HG02852 (cell line): ENCODE results near the gene FMN1.

Experiments used
- ATAC-seq: cut with Tn5 transposase; IDR thresholded peaks from one replicate; pipeline ENCODE4 v1.9.1; 2021; ENCODE audit warnings: mild to moderate bottlenecking, moderate library complexity; ENCODE audit not compliant: unreplicated experiment

FMN1 gene, protein sequence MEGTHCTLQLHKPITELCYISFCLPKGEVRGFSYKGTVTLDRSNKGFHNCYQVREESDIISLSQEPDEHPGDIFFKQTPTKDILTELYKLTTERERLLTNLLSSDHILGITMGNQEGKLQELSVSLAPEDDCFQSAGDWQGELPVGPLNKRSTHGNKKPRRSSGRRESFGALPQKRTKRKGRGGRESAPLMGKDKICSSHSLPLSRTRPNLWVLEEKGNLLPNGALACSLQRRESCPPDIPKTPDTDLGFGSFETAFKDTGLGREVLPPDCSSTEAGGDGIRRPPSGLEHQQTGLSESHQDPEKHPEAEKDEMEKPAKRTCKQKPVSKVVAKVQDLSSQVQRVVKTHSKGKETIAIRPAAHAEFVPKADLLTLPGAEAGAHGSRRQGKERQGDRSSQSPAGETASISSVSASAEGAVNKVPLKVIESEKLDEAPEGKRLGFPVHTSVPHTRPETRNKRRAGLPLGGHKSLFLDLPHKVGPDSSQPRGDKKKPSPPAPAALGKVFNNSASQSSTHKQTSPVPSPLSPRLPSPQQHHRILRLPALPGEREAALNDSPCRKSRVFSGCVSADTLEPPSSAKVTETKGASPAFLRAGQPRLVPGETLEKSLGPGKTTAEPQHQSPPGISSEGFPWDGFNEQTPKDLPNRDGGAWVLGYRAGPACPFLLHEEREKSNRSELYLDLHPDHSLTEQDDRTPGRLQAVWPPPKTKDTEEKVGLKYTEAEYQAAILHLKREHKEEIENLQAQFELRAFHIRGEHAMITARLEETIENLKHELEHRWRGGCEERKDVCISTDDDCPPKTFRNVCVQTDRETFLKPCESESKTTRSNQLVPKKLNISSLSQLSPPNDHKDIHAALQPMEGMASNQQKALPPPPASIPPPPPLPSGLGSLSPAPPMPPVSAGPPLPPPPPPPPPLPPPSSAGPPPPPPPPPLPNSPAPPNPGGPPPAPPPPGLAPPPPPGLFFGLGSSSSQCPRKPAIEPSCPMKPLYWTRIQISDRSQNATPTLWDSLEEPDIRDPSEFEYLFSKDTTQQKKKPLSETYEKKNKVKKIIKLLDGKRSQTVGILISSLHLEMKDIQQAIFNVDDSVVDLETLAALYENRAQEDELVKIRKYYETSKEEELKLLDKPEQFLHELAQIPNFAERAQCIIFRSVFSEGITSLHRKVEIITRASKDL (N-terminal part only)

DNA sequence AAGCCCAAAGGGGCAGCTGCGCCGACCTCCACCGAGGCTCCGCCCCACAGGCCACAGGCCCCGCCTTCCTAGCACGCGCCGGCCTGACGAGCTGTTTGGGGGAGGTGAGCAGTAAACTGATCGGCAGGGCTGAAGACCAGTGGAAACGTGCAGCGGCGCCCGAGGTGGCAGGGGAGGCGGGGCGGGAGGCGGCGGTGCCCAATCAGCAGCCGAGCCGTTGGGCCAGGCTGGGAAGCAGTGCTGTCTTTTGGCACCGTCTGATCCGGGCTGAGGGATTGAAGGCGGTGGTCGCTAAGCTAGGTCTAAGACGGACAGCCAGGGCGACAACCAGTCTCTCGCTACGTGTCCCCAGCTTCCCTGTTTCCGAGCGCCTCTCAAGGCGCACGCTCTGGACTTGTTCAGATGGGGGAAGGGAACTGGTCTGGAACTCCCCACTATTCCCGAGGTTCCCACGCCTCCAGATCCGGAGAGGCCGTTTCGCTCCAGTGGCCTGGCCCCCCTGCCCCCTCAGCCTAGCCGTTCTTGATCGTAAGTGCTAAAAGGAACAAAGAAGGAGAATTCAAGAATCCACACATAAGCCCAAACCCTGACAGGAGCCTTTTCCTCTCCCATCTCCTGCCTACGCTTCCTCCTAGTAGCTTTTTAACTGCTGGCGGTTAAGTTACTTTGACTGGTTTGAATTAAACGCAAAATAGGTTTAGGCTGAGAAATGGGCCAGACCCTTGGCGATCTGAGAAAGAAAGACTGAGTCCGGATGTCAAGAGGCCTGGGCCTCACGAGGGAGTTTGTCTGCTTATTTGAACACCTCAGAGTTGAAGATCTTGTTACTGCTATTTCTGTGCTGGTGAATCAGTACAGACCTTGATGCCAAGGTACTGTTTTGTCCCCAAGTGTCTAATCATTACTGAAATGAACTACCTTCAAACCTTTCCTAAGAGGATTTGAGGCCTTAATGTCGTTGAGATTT, at the start of gene FMN1:
Gene FMN1, minus strand, starts transcription at position 11 of the 967 bp plus-strand sequence. CDS start 39,800 bp downstream, outside the sequence.
- ATAC-seq, result no peak

DNA sequence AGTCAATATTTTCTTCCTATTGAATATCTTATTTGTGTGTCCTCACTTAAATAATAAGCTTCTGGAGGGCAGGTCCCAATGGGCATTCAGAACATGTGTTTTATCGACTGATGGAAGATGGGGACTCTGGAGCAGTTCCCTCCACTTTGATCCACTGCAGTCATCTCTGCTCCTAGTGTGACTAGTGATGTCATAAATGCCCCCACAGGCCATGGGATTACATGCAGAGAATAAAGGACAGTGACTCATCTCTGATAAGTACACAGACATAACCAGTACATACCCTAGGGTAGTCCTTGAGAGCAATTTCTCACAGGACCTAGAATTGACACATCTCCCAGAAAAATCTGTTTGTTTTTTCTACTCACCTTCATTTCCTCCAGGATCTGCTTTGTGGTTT, 49.4 kb upstream of the FMN1 start:
- no peak for ATAC-seq

DNA sequence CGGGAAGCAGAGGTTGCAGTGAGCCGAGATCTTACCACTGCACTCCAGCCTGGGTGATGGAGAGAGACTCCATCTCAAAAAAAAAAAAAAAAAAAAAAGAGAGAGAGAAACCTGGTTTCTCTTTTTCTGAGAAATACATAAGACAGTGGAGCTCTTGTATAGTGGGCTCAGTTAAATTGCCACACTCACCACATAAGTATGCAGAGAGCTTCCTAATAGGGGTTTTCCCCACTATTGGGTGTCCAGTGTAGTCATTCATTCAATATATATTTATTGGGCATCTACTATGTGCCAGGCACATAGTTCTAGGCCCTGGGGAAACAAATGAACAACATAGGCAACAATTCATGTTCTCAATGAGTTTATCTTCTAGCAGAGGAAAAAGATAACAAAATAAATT, 48.9 kb upstream of the FMN1 start:
- no peak for ATAC-seq

DNA sequence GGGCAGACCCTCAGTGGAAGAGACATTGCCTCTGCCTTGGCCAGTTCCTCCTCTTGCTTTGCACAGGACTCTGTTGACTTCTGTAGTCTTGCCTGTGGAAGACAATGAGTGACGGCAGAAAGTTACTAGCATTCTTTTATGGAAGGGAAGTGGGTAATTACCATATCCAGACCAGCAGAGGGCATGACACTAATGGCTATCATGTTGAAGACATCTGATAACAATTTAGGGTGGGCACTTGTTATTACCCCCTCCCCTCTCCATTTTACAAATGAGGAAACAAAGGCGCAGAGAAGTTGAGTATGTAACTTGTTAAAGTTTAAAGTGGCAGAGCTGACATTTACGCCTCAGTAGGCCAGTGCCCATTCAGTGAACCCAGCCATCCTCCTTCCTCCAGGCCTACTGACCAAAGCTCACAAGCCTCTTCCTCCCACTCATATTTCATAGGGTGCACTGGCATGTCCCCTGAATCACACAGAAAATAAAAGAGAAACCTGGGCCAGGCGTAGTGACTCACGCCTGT, 48.2 kb upstream of the FMN1 start:
- ATAC-seq, result no peak

DNA sequence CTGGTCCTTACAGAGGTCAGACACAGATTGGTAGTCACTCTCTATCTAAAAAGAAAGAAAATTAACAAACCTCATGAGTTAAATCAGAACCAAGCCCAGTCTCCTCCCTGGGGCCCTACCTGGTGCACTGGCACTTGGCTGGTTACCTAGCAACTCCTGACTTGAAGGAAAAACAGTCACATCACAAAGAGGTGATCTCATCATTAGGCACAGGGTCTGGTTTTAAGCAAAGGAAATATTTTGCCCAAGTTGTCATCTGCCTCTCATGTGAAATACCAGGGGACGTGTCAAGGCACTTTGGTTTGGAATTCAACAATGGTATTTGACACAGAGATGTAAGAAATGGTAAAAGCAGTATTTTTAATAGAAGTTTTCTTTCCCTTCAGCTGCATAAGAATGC, 47.7 kb upstream of the FMN1 start:
- no peak for ATAC-seq

DNA sequence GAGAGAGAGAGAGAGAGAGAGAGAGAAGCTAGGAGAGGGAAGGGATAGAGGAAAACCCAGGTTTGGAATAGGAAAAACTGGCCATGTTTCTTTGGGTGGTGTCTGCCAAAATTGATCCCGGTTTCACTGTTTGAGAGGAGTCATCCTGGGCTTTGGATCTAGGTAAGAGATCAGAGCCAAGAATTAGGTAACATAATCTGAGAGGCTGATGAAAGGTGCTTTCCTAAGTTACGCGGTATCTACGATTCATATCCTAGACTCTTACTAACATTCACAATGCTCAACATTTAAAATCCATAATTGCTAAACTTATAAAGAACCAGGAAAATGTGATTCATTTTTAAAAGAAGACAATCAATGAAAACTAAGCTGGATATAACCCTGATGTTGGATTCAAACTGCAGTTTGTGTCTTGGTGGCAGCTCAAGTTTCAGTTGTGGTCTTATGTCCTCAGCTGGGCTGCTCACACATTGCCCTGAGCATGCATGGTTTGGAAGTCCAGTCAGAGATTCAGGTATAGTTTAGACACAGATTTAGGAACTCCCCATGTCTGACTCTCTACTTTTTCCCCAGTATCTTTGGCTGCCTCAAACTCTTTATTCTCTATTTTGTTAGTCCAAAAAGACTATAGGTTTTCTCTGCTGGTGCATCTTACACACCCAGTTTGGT, 42.5 kb upstream of the FMN1 start:
- ATAC-seq, result no peak

DNA sequence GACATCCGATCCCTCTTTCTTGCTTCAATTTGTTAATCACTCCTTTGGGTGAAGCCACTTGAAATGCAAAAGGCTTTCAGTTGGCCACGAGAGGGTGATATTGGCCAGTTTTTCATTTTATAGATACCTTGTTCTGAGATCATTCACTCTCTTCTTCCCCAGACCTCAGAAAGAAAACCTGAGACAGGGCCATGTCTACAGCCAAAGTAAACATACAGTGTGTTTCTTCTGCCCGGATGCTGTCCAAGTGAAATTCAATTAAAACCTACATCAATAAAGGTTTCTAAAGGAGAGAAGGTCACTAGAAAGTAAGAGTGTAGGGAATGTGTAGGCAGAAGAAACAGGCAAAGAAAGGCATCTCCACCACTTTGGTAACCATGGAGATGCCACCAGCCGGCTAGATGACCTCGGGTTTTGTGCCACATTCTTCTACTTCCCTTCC, 39.5 kb upstream of the FMN1 start:
- no peak for ATAC-seq

DNA sequence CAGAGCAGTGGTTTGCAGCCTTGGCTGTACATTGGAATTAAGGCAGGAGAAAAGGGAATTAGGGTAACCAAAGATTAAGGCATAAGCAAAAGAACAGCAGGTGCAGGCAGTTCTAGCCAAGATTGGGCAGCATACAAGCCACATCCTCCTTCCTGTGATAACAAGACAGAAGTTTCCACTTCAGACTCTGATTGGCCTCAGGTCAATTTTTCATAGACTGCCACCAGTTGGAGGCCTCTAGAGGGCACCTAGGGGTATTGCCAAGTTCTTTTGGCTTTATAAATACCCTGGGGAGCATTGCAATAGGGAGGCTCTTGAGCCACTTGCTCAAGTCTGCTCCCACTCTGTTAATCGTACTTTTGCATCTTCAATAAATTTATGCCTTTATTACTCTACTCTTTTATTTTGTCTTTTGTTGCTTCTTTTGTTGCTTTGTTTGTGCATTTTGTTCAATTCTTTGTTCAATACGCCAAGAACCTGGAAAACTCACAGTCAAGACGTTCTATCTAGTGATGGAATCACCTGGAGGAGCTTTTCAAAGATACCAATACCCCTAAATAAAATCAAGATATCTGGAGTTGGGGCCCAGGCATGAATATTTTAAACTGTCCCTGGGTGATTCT, 32.2 kb upstream of the FMN1 start:
- no peak for ATAC-seq

DNA sequence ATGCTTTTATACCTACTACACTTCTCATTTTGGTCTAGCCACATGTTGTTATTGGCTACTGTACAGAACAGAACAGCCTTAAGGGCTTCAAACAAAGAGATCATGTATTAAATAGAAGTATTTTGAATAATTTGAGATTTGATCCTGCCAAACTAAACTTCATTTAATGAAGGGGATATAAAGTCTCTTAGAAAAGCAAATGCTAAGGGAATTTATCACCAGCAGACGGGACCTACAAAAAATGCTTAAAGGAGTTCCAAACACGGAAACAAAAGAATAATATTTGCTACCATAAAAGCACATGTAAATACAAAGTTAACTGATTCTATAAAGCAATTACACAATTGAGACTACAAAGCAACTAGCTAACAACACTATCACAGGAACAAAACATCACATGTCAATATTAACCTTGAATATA, 23.6 kb upstream of the FMN1 start:
- ATAC-seq, result no peak

DNA sequence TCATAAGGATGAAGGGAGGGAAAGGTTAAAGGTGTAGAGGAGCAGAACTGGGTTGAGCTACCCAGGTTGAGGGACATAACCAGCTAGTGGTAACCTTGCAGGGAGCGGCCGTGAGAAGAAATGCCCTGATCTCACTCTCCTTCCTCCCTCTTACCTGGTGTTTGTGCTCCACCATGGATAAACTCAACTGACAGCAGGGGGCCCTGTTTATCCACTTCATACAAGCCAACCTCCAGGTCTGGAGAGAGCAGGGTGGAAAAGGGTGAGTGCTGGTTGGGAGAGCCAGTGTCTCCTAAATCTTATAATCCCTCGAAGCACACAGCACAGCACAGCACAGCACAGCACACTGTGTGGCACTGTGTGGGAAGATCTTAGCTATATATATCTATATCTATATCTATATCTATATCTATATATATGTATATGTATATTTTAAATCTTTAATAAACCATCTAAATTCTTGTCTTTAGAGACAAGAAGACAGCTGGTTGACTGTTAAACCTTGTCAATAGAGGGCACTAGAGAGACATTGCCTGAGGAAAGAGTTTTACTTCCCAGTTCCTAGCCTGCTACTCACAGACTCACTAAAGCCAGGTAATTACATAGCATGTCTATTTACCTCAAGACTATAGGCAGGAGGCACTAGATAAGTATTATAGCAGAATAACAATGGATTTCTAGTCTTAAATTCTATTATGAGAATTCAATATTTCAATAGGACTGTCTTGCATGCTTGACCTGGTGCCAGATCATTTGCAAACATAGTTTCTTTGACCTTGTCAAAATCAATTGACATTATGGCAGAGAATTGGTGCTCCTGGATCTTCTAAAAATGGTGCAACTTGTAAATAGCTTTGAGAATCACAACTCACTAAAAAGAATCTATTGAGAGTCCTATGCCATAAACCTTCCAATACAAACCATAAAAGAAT, 21.7 kb upstream of the FMN1 start:
- no peak for ATAC-seq

DNA sequence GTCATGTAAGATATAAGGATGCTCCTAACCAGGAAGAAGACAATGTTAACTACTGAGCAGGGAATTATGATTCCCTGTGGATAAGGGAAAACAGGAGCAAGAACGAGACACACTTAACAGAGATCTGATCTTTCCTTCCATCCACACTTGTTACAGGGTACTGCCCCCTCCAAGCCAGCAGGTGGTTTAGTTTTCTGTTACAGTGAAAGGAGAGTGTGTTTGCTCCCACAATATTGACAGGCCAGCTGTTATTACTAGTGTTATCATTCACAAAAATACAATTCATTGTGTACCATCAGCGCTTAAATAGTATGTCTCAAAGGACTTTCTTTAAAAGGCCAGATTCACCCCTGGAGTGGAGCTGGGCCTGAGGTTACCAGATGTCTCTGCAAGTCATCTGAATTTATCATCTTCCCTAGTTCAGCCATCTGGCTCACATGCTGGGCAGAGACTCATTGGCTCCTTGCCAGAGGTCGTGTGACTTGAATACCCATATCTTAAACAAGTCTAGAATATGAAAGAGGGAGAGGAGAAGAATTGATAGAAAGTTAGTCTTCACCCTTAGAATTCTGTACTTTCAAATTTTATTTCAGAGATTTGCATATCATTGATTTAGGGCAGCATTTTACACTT, 16.8 kb upstream of the FMN1 start:
- no peak for ATAC-seq

DNA sequence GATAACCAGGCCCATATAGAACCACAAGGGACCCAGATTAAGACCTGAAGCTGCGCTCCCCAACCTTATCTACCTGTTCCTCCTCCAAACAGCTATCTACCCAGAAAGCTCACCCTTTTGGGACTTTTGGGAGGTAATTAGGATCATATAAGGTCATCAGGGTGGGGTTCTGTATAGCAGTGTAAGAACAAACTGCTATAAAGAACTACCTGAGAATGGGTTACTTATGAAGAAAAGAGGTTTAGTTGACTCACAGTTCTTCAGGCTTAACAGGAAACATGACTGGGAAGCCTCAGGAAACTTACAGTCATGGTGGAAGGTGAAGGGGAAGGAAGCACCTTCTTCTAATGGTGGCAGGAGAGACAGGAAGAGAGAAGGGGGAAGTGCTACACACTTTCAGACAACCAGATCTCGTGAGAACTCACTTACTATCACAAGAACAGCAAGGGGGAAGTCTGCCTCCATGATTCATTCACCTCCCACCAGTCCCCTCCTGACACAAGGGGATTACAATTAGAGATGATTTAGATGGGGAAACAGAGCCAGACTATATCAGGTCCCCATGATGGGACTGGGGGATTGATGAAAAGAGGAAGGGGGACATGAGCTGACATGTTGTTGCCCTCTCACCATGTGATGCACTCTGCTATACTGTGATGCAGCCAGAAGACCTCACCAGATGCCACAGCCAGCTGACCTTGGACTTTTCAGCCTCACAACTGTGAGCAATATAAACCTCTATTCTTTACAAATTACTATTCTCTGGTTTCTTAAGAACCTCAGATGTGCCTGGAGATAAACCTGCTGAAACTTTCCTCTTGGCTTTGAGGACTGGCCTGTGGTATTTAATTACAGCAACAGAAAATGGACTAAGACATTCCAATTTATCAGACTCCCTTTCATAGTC, 15.3 kb upstream of the FMN1 start:
- no peak for ATAC-seq

DNA sequence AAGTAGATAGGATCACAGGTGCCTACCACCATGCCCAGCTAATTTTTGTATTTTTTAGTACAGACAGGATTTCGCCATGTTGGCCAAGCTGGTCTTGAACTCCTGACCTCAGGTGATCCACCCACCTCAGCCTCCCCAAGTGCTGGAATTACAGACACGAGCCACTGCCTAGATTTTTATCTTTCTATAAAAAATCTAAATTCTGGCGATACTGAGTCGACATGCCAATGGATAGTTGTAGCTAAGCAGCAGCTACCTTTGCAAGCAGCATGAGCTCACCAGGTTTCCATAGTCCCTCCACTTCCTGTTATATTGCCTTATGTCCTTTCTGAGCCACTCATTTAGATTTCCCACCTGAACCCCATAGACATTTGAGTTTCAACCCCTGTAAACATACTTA, 13.1 kb upstream of the FMN1 start:
- ATAC-seq, result no peak

DNA sequence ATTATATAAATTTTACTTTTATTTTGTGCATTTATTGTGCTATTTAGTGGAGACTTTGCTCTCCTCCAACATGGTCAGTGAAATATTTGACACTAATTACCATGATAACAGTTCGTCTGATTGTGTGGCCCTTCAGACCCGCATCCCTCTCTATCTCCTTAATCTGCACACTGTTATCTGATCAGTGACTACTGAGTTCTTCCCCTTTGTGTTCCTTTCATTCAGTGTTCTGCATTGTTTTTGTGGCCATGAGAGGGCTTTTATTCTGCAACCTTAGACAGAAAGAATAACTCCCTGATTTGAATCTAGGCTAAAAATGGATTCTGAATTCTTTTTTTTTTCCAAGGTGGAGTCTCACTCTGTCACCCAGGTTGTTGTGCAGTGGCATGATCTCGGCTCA, 11.9 kb upstream of the FMN1 start:
- no peak for ATAC-seq

DNA sequence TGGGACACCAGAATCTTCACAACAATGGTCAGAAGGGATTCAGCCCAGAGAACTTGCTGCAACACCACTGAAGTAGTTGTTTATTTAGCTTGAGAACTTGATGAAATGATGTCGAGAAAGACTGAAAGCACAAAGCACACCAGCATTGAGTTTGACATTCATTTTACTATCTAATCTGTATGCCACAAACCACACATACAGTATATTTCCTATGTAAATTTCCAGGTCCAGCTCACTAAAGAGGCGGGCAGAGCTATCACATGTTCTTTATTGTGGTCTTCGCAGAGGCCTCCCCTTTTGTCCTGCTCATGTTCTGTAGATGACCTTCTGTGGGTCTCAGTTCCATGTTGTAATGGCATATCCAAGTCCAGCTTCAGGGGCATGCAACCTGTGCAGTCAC, 10.4 kb upstream of the FMN1 start:
- no peak for ATAC-seq

DNA sequence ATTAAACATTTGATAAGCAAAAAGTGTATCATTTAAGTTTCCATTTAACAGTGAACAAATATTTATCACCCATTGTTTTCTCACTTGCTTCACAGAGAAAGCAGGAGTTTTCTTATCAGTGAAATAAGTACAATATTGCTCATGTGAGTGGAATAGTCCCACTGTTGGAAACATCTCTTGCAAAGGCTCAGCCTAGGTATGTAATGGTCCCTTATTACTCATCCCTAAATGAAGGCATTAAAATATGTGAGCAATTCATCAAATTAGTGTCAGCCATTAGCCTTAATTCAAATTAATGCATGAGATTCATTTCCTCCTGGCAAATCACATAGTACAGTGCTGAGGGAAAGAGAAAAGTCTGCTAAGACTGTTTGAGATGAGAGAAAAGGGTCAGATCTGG, 9.6 kb upstream of the FMN1 start:
- ATAC-seq, result no peak
